NCI-H1105 treated with DMSO at 0.1 percent for 48 hours (cell line): ENCODE results near the gene TP53RK.

Source experiments
- DNase-seq: peaks from one replicate; lab custom pipeline; 2025; lab: John Stamatoyannopoulos, UW

TP53RK gene

DNA sequence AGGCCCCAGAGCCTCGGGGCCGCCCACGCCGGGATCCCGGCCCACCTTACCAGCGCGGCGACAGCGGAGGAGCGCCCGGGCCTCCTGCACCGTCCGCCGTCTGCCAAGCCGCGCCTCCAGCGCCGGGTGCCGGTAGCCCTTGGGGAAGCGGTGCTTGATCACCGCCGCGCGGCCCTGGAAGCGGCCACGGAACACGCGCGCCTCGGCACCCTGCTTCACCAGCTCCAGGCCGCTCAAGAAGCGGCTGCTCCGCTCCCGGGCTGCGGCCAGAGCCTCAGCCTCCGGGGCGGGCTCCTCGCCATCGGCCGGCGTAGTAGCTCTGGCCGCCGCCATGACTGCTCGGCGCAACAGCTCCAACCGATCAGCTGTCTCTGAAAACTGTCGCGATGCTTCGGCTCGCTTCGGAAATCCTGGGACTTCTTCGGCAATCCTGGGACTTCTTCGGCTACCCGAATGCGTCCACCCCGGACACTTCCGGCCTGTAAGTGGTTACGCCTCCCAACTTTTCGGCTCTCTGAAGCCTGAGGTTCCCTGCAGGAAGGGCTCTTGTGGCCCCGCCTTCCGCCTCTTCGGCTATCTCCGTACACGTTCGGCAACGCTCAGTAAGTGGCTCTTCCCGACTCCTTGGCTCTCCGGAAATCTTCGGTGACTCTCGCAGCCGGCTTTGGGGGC lies at the start of gene TP53RK:
TSS of gene TP53RK (minus strand) at position 363 of the 672 bp plus-strand sequence. CDS start at position 333, 30 bp downstream.
- peak; percentile 93 for DNase-seq

- DNase-seq = no peak
These were observed 46.2 kb upstream of the TP53RK start for GRCh38 chr20:46735436-46735835.

- no peak for DNase-seq
These were observed 42.5 kb upstream of the TP53RK start for GRCh38 chr20:46731770-46732169.

GRCh38 chr20:46725186-46726165 lies 36.2 kb upstream of the TP53RK start:
- no peak for DNase-seq

DNA sequence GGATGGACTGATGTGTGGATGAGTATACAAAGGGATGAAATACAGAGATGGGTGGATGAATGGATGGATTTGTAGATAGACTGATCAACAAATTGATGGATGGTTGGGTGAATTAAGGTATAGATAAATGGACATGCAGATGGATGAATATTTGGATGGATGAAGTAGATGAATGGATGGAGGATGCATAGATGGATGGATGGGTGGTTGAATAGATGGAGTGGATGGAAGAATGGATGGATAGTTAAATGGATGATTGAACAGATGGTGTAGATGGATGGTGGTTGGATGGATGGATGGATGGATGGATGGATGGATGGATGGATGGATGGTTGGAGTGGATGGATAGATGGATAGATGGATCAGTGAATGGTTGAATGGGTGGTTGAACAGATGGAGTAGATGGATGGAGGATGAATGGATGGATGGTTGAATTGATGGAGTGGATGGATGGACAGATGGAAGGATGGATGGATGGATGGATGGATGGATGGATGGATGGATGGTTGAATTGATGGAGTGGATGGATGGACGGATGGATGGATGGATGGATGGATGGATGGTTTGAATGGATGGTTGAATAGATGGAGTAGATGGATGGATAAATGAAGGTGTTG lies 35.2 kb upstream of the TP53RK start:
- no peak for DNase-seq

GRCh38 chr20:46723039-46723438 lies 33.8 kb upstream of the TP53RK start:
- no peak for DNase-seq

DNA sequence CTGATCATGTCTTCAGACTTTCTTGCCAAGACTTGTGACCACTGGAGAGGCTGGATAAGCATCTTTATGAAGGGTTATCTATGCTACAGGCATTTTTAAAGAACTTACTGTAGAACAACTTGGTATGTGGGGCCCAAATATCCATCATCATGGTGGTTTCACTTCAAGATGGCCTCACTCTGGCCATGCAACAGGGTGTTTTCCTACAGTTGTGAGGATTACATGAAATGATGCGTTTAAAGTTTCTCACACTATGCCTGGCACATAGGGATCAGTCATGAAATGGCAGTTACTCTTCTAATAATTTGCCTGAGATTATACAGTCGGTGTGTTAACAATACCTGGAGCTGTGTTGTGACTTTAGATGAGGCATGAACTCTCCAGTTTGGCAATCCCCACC lies 33.2 kb upstream of the TP53RK start:
- no peak for DNase-seq

DNA sequence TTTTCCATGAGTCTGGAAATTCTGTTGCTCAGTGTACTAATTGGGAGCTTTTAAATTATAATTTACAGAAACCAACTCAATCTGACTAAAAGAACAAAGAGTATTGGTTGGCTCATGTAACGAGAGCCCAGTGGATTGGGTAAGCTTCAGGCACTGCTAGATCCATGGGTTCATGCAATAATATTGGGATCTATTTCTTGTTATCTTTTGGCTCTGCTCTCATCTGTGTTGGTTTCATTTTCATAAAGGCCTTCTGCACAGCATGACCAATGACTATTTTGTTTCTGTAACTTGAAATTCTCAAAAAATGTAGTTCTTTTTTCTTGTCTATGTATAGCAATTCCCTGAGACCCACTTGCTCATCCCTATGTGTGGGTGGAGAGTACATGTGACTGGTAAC lies 32.2 kb upstream of the TP53RK start:
- no peak for DNase-seq

- DNase-seq = no peak
These were observed 31.7 kb upstream of the TP53RK start for GRCh38 chr20:46720776-46721425.

- no peak for DNase-seq
These were observed 30.8 kb upstream of the TP53RK start for GRCh38 chr20:46720019-46720418.

DNA sequence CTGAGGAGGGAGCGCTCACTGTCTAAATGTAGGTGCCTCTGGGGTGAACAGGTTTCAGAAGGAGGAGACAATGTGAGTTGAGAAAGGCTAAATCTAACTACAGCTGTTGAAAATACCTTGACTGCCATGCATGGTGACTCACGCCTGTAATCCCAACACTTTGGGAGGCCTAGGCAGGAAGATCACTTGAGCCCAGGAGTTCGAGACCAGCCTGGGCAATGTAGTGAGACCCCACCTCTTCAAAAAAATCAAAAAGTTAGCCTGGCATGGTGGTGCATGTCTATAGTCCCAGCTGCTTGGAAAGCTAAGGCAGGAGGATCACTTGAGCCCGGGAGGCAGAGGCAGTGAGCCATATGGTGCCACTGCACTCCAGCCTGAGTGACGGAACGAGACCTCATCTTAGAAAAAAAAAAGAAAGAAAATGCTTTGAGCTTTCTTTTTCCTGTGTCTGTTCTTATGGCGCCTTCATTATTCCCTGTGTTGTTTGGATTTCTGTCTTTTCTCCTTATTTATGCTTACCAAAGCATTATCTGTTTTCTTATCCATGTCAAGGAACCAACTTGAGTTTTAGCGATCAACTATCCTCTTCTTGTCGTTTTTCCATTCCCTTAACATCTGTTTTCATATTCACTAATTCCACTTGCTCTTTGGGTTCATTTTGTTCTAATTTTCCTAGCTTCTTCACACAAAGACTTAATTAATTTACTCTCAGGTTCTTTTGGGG lies 28.7 kb upstream of the TP53RK start:
- DNase-seq = no peak

GRCh38 chr20:46715292-46715756 lies 26.1 kb upstream of the TP53RK start:
- no peak for DNase-seq

- DNase-seq = no peak
These were observed 25.0 kb upstream of the TP53RK start for GRCh38 chr20:46713957-46714834.

- DNase-seq = no peak
These were observed 22.9 kb upstream of the TP53RK start for GRCh38 chr20:46712056-46712636.

- DNase-seq = no peak
These were observed 21.1 kb upstream of the TP53RK start for GRCh38 chr20:46710153-46710913.

- DNase-seq = no peak
These were observed 20.4 kb upstream of the TP53RK start, which contains the start of gene SLC2A10 for GRCh38 chr20:46709459-46710152. Gene SLC2A10, plus strand, starts transcription at chr20:46709649. Its CDS starts 88 bp downstream, at chr20:46709737.

GRCh38 chr20:46709055-46709458 lies 19.8 kb upstream of the TP53RK start:
- no peak for DNase-seq

DNA sequence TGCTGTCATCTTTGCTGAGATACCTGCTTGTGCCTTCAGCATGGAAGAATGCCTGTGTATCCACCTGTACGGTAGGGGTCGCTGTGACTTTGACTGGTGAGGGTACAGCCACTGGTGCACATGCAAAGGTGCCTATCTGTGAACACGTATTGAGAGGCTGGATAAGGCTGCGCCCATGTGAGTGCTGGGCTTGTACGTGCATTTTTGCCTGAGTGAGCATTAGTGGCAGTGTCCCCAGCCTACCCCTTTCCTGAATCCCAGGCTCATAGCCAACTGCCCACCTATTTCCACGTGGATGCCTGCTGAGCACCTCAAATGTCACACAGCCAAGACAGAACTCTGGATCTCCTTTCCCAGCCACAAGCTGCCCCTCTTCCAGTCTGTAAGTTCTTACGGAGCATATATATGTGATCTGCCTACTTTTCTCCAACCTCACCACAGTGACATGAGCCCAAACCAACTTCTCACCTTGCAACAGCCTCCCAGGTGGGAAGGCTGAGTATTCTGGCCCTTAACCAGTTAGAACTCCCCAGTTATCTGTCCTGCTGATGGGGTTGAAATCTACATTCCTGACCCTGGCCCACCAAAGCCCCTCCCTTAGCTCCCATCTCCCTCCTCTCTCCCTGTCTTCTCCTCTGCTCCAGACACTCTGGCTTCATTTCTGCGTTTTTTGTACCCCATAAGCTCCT lies 19.1 kb upstream of the TP53RK start:
- DNase-seq = no peak
